Measurements from ENCODE around the gene IRF2. TPM values are rescaled to one million over a fixed set of nuclear protein-coding genes. Genes with fewer than 3 reads are reported as not detected.

IRF2 gene
- polyA plus RNA-seq, 2 of the 4 experiments (the other 2 are of a cell fraction): 11.0 to 23.5 TPM

DNA sequence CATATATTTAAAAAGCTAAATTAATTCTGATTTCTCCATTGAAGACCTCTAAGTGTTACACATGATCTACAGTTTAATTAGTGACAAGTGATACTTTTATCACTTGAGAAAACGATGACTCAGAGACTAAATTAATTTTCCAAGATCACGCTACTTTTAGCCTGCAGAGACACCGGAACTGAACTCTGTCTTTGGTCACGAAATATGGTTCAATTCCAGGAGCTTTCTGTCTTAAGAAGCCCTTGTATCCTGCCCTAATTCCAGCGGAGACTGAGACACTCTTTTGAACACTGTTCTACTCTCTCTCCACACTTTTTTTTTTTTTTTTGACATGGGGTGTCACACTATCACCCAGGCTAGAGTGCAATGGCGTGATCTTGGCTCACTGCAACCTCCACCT, 63.6 kb downstream of the IRF2 start:
- ChIA-PET CTCF (no interaction called here), POLR2A (no interaction called here)
- ATAC-seq: no peak
- H3K9me3 ChIP-seq: no peaks in the 10 kb centered on the region
- FAIRE-seq: no peak
- no peaks in the 10 kb centered on the region for H3K4me1 ChIP-seq
- DNase-seq (ENCODE audit: low read depth in 1 of 2, low spot score in 1 of 2): no peak
- WGBS (ENCODE audit: missing lambda C conversion rate): 95% methylated on average over 6 of the region's 6 CpGs
- H3K4me2 ChIP-seq: no peak overlapping the region
- no peak for TF ChIP-seq CBX2 (IDR thresholded peaks at IDR 0.05; ENCODE audit: borderline replicate concordance, low read depth)
- no peak for TF ChIP-seq ZSCAN20 (CRISPR knock-in tag; IDR thresholded peaks at IDR 0.05)
- TF ChIP-seq, protein P1, sequence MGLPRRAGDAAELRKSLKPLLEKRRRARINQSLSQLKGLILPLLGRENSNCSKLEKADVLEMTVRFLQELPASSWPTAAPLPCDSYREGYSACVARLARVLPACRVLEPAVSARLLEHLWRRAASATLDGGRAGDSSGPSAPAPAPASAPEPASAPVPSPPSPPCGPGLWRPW (IDR thresholded peaks at IDR 0.05): no peak
- no peak for TF ChIP-seq HOXA7 (CRISPR knock-in tag; IDR thresholded peaks at IDR 0.05)
- no peak for TF ChIP-seq EP300 (IDR thresholded peaks at IDR 0.05)
- no peak for TF ChIP-seq CHD2 (IDR thresholded peaks at IDR 0.05; ENCODE audit: low read length, partially characterized antibody)
- no peak for TF ChIP-seq ZNF302 (CRISPR knock-in tag; IDR thresholded peaks at IDR 0.05)
- no peak for TF ChIP-seq KDM5A (IDR thresholded peaks at IDR 0.05)
- TF ChIP-seq, protein P2, sequence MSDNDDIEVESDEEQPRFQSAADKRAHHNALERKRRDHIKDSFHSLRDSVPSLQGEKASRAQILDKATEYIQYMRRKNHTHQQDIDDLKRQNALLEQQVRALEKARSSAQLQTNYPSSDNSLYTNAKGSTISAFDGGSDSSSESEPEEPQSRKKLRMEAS (IDR thresholded peaks at IDR 0.05): no peak
- no peak for TF ChIP-seq NR3C1 (IDR thresholded peaks at IDR 0.05)
- no peak for TF ChIP-seq RARB (CRISPR knock-in tag; IDR thresholded peaks at IDR 0.05)
- H3K27ac ChIP-seq: no peak overlapping the region
- H3K4me3 ChIP-seq: no peak overlapping the region

DNA sequence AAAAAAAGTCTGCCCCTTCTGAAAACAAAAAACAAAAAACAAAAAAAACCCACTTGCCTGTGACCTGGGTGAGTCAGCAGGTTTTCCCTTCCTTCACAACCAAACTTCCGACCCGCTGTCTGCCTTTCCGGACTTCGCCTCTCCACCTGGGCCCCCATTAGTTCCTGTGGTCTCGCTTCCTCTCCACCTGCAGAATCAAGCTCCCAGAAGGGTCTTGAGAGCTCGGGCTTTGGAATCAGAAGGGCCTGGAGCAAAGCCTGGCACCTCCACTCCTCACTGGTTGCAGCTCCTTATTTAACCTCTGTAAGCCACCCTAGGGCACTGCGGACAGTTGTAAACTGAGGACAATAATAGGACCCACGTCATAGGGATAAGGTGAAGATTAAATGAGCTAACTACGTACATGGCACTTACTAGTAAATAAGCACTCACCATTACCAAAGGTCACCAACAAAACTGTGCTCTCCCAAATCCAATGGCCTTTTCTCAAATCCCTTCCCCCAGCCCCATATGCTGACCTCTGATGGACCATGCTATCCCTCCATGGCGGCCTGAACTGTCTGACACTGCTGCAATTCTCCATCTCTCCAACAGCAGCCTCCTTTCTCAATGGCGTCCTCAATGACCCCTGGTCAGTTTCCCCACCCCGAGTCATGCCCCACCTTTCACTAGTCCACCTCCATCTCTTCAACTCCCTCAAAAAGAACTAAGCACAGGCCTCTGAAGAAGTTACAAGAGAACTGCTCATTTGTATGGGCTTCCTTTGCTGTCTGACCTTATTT, 64.2 kb downstream of the IRF2 start:
- ATAC-seq (no peak), FAIRE-seq (no peak), DNase-seq (ENCODE audit: low read depth in 1 of 2, low spot score in 1 of 2) (no peak)
- ChIA-PET POLR2A (no interaction called here), CTCF (interaction anchor here (1.8 kb wide), 1 partner anchor 146 kb away, joined by 4 read pairs; no protein-coding TSS in a partner anchor)
- Histone ChIP-seq H3K4me1 (no peaks in the 10 kb centered on the region), H3K4me2 (no peak overlapping the region), H3K27ac (no peak overlapping the region), H3K4me3 (no peak overlapping the region), H3K9me3 (no peaks in the 10 kb centered on the region)
- WGBS (ENCODE audit: missing lambda C conversion rate): 89% methylated on average over 11 of the region's 12 CpGs
- TF ChIP-seq, protein P2 (IDR thresholded peaks at IDR 0.05): no peak

DNA sequence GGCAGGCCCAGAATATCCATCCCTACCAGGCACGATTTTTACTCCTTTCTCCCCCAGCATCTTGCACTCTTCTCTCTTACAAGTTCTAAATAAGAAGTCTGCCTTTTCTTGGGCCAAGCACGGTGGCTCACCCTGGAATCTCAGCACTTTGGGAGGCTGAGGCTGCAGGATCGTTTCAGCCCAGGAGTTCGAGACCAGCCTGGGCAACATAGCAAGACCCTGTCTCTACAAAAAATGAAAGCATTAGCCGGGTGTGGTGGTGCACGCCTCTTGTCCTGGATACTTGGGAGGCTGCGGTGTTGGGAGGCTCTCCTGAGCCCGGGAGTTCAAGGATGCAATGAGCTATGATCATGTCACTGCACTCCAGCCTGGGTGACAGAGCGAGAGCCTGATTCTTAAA, 64.8 kb downstream of the IRF2 start:
- no peak for TF ChIP-seq EP300 (IDR thresholded peaks at IDR 0.05)
- TF ChIP-seq, protein P1 (IDR thresholded peaks at IDR 0.05): no peak
- TF ChIP-seq FOSB (CRISPR knock-in tag; IDR thresholded peaks at IDR 0.05): no peak
- TF ChIP-seq, protein P3, sequence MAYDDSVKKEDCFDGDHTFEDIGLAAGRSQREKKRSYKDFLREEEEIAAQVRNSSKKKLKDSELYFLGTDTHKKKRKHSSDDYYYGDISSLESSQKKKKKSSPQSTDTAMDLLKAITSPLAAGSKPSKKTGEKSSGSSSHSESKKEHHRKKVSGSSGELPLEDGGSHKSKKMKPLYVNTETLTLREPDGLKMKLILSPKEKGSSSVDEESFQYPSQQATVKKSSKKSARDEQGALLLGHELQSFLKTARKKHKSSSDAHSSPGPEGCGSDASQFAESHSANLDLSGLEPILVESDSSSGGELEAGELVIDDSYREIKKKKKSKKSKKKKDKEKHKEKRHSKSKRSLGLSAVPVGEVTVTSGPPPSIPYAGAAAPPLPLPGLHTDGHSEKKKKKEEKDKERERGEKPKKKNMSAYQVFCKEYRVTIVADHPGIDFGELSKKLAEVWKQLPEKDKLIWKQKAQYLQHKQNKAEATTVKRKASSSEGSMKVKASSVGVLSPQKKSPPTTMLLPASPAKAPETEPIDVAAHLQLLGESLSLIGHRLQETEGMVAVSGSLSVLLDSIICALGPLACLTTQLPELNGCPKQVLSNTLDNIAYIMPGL (CRISPR knock-in tag; IDR thresholded peaks at IDR 0.05; ENCODE audit: borderline replicate concordance): no peak
- TF ChIP-seq ZNF302 (CRISPR knock-in tag; IDR thresholded peaks at IDR 0.05): no peak
- TF ChIP-seq HOXA7 (CRISPR knock-in tag; IDR thresholded peaks at IDR 0.05): no peak
- no peak for TF ChIP-seq HEYL (CRISPR knock-in tag; IDR thresholded peaks at IDR 0.05)
- TF ChIP-seq, protein P4, sequence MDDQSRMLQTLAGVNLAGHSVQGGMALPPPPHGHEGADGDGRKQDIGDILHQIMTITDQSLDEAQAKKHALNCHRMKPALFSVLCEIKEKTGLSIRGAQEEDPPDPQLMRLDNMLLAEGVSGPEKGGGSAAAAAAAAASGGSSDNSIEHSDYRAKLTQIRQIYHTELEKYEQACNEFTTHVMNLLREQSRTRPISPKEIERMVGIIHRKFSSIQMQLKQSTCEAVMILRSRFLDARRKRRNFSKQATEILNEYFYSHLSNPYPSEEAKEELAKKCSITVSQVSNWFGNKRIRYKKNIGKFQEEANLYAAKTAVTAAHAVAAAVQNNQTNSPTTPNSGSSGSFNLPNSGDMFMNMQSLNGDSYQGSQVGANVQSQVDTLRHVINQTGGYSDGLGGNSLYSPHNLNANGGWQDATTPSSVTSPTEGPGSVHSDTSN (IDR thresholded peaks at IDR 0.05): no peak
- Histone ChIP-seq H3K4me2 (no peak overlapping the region), H3K27ac (no peak overlapping the region), H3K9me3 (no peaks in the 10 kb centered on the region), H3K4me1 (no peaks in the 10 kb centered on the region), H3K4me3 (no peak overlapping the region)
- ChIA-PET CTCF (interaction anchor here (1.8 kb wide), 1 partner anchor 145 kb away, joined by 4 read pairs; no protein-coding TSS in a partner anchor), POLR2A (no interaction called here)
- 95% methylated on average over 5 of the region's 9 CpGs for WGBS (ENCODE audit: missing lambda C conversion rate)
- DNase-seq (ENCODE audit: low read depth in 1 of 2, low spot score in 1 of 2) (no peak), ATAC-seq (no peak), FAIRE-seq (no peak)
